Measurements from ENCODE around the gene LRRC59.
A peak's percentile ranks its signal among the peaks of the same experiment; 100 is the strongest.

LRRC59 gene

DNA sequence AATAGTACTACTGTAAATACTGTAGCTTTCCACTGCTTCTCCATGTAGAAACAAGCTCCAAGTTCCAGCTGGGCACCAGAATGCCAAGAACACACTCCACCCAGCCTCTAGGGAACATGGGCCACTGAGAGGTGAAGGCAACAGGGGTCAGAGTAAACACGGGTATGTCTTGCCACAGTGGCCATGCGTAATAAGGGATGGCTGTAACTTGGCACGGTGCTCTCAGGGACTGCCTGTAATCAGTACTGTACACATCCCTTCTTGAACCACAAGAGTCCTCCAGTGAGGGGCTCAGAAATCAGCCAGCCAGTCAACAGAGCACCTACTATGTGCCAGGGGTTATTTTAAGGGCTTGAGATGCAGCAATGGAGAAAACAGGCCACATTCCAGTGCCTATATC, 10.8 kb downstream of the LRRC59 start:
- no peak for DNase-seq (ENCODE audit: low read depth in 2 of 2)

DNA sequence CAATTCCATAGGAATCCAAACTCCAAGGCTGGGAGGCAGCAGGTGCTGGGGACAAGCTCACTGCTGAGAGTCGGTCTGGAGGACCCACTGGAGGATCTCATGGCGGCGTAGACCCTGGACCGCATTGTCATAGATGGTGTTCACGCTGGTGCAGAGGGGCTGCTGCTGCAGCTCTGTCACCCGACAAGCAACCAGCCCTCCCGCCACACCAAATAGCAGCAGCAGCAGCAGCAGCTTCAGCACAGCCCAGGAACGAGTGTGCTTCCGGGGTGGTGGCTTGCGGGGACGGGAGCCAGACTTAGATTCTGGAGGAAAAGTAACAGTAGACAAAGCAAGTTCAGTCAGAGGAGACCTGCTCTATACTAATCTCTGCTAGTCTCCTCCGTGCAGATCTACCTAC, 14.4 kb downstream of the LRRC59 start:
- DNase-seq (ENCODE audit: low read depth in 2 of 2), result no peak

GRCh38 chr17:50381920-50382319, 15.4 kb downstream of the LRRC59 start:
- DNase-seq (ENCODE audit: low read depth in 2 of 2), result no peak

DNA sequence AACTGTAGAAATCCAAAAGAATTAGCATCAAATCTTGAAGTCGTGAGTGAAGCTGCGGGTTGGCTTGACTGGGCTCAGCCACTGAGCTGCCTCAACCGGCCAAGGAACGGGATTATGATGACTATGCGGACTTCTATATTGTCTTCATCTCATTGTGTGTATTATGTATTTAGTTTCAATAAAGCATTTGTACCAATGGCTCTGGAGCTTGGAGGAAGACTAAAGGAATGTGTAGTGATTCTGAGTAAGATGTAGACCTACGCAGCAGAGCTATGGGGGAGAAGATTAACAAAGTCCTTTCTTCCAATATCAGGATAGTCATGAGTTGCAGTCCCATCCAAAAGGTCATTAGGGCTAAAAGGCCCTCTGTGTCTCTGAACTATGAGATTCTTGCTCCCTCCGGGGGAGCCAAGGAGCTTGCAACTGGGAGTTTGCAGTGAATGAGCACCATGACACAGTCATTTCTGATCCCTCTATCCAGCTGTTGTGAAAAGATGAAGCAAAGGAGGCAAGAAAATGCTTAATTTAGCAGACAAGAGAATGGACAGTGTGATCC, 16.0 kb downstream of the LRRC59 start:
- no peak for DNase-seq (ENCODE audit: low read depth in 2 of 2)

- no peak for DNase-seq (ENCODE audit: low read depth in 2 of 2)
Observed at GRCh38 chr17:50380369-50381259, 16.7 kb downstream of the LRRC59 start.

DNA sequence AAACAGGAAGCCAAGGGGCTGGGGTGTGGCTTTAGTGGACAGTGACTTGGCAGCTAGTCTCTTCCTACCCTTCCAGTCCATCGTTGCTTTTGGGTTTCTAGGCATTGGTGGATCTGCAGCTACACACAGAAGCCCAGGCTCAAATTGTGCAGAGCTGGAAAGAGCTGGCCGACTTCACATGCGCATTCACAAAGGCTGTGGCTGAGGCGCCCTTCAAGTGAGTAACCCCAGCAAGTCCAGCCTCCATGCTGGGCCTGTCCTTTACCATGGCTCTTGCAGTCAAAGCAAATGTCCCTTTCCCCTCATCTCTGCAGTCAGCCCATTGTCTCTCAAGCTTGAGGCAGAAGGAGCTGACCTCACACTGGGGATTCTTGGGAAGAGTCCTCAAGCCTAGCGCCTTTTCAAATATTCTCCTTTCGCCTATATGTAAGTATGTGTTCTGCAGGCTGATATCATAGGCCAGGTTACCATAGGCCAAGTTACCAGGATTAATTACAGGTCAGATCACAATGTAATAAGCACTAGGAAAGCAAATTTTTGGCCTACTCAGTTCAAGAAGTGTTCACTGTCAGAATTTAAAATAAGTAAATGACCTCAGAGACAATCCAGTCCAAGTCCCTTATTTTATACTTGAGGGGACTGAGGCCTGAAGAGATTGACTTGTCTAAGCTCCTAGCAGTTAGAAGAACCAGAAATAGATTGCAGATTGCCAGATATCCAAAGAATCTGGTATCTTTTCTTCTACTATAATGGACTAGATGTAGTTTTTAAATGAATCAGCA, 17.8 kb downstream of the LRRC59 start:
- DNase-seq (ENCODE audit: low read depth in 2 of 2), result no peak

- DNase-seq (ENCODE audit: low read depth in 2 of 2), result no peak
Observed at GRCh38 chr17:50375858-50376538, 21.3 kb downstream of the LRRC59 start.

DNA sequence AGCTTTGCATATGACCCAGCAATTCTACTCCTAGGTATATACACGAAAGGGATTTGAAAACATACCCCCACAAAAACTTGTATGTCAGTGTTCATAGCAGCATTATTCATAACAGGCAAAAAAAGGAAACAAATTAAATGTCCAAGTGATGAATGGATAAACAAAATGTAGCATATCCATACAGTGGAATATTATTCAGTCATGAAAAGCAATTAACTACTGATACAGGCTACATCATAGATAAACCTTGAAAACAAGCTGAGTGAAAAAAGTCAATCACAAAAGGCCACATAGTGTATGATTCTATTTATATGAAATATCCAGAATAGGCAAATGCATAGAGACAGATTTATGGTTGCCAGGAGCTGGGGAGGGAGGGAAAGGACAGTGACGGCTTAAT, 23.6 kb downstream of the LRRC59 start:
- no peak for DNase-seq (ENCODE audit: low read depth in 2 of 2)

GRCh38 chr17:50372758-50373556, 24.4 kb downstream of the LRRC59 start, which contains the start of the genes EME1 and MRPL27:
TSS of gene EME1 (plus strand) at chr17:50373229. CDS start at chr17:50375209, 1,980 bp downstream.
TSS of gene MRPL27 (minus strand) at chr17:50373184. CDS start at chr17:50373170, 14 bp downstream.
- peak; percentile 76 to 77 for DNase-seq (ENCODE audit: low read depth in 2 of 2)

- no peak for DNase-seq (ENCODE audit: low read depth in 2 of 2)
Observed at GRCh38 chr17:50372222-50372757, 25.0 kb downstream of the LRRC59 start.

- no peak for DNase-seq (ENCODE audit: low read depth in 2 of 2)
Observed at GRCh38 chr17:50371526-50371925, 25.8 kb downstream of the LRRC59 start.

- no peak for DNase-seq (ENCODE audit: low read depth in 2 of 2)
Observed at GRCh38 chr17:50370052-50370451, 27.3 kb downstream of the LRRC59 start.

DNA sequence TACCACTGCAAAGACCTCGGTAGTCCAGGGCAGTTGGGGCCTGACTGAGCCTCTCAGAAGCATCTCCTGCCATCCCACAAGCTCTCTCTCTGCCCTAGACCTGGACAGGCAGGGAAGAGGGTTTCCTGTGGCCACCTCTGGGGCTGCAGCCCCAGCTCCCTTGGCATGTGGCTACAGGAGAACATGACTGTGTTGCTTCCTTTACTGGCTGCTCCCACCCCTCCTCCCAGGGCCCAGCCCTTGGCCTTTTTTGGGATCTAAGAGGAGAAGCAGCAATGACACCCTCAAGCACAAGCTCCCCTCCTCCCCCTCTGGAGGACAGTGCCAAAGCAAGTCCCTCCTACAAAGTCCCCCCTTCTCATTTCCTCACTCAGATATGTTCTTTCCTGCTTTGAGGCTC, 29.9 kb downstream of the LRRC59 start:
- DNase-seq (ENCODE audit: low read depth in 2 of 2), result no peak

DNA sequence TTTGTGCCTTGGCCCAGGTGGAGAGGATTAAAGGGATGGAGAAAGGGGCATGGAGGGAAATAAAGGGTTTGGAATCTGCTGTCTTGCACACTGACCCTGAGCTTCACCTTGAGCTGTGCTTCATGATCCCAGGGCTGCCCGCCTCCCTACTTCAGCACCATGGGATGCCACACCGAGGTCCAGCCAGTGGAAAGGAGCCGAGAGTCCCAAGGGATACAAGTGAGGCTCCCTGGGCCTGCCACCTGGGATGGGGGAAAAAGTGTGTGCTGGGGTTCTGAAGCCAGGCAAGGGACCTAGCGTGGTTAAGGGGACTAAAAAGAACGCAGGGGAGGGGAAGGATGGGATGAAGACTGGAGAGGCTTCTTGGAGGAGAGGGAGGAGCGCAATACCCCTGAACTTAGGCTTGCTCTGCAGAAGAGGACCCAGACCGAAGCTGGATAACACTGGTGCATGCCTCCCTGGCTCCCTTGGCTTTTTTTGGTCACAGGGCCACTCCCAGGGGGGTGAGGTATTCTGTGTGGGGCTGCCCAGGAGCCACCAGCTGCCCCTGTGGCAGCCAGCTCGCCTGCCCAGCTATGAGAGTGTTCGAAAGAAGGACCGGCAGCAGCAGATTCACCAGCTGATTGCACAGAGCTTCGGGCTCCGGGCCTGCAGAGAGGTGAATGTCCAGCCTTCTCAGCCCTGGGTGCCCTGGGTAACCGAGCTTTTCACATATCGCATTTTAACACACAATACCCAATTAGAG, 31.5 kb downstream of the LRRC59 start:
- no peak for DNase-seq (ENCODE audit: low read depth in 2 of 2)

- DNase-seq (ENCODE audit: low read depth in 2 of 2), result no peak
Observed at GRCh38 chr17:50365165-50365564, 32.2 kb downstream of the LRRC59 start.

GRCh38 chr17:50364715-50365114, 32.6 kb downstream of the LRRC59 start:
- no peak for DNase-seq (ENCODE audit: low read depth in 2 of 2)

DNA sequence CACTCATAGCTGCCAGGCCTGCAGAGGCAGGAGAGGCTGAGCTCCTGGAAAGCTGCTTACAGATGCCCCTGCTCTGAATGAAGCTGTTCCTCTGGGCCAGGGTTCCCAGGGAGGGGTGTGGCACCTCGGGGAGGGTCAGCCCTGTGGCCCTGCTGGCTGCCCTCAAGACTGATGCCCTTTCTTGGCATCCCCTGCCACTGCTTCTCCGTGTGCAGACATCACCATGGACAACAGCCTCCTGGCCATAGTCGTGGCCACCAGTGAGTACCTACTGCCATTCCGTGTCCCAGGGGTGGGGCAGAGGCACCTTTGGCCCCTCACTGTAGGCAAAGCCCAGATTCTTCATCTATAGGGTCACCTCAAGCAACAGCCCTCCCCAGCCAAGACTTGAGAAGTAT, 33.3 kb downstream of the LRRC59 start:
- DNase-seq (ENCODE audit: low read depth in 2 of 2), result no peak

- no peak for DNase-seq (ENCODE audit: low read depth in 2 of 2)
Observed at GRCh38 chr17:50363217-50364060, 33.9 kb downstream of the LRRC59 start.

GRCh38 chr17:50362661-50363060, 34.7 kb downstream of the LRRC59 start:
- no peak for DNase-seq (ENCODE audit: low read depth in 2 of 2)
